ENCODE measurements around the gene SDK1.

SDK1 gene

GRCh38 chr7:3805151-3805550 lies 504.1 kb downstream of the SDK1 start:
- DNase-seq (ENCODE audit: low spot score): no peak
- TF ChIP-seq, protein P1, sequence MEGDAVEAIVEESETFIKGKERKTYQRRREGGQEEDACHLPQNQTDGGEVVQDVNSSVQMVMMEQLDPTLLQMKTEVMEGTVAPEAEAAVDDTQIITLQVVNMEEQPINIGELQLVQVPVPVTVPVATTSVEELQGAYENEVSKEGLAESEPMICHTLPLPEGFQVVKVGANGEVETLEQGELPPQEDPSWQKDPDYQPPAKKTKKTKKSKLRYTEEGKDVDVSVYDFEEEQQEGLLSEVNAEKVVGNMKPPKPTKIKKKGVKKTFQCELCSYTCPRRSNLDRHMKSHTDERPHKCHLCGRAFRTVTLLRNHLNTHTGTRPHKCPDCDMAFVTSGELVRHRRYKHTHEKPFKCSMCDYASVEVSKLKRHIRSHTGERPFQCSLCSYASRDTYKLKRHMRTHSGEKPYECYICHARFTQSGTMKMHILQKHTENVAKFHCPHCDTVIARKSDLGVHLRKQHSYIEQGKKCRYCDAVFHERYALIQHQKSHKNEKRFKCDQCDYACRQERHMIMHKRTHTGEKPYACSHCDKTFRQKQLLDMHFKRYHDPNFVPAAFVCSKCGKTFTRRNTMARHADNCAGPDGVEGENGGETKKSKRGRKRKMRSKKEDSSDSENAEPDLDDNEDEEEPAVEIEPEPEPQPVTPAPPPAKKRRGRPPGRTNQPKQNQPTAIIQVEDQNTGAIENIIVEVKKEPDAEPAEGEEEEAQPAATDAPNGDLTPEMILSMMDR (IDR thresholded peaks at IDR 0.05; ENCODE audit: extremely low read depth, missing control alignments): no peak

DNA sequence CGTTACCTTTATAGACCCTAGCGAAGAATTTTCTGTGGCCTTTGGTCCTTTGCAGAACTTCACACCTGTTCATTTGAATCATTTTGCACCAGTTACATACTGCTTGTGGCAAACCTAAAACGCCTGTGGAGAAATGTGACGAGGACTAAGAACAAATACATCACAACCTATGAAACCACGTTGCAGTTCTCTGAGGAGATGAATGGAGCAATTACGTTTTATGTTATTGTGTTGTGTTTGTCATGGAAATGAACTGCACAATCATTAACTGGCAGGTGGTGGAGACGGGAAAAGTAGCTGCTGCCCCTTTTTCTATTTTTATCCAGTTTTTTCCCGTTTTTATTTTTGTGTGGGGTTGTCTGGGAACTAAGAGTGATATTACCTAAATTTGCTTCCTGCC lies 505.5 kb downstream of the SDK1 start:
- no peak for DNase-seq (ENCODE audit: low spot score)
- TF ChIP-seq, protein P1 (IDR thresholded peaks at IDR 0.05; ENCODE audit: extremely low read depth, missing control alignments): no peak

DNA sequence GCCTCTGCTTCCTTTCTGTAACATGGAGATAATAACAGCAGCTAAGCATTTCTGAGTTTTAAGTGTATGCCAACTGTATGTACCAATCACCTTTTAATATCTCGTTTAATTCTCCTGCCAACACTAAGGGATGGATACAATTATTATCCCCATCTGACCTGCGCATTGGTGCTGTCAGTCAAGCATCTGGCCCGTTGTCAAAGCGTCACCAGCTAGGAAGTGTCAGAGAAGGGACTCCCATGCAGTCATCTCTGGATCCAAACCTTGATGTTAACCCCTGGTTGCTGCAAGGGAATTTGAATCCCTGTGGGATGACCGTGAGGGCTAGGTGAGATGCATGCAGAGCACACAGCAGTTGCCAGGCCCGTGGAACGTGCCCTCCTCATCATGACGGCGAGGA lies 506.8 kb downstream of the SDK1 start:
- DNase-seq (ENCODE audit: low spot score): no peak
- TF ChIP-seq, protein P1 (IDR thresholded peaks at IDR 0.05; ENCODE audit: extremely low read depth, missing control alignments): no peak

DNA sequence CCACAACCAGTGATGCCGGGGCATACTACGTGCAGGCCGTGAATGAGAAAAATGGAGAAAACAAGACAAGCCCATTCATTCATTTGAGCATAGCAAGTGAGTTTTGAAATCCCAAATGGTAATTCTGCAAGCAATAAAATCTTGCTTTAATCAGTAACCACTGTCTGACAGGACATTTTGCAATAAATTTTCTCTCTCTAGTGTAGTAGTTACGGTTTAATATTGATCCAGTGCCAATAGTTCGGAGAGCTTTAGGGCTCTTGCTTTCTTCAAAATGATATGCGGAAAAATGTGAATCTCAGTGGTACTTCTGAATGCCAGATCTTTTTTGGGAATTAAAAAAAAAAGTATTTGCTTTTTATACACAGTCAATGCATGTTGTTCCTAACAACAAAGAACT lies 520.4 kb downstream of the SDK1 start:
- no peak for DNase-seq (ENCODE audit: low spot score)
- TF ChIP-seq, protein P1 (IDR thresholded peaks at IDR 0.05; ENCODE audit: extremely low read depth, missing control alignments): no peak

DNA sequence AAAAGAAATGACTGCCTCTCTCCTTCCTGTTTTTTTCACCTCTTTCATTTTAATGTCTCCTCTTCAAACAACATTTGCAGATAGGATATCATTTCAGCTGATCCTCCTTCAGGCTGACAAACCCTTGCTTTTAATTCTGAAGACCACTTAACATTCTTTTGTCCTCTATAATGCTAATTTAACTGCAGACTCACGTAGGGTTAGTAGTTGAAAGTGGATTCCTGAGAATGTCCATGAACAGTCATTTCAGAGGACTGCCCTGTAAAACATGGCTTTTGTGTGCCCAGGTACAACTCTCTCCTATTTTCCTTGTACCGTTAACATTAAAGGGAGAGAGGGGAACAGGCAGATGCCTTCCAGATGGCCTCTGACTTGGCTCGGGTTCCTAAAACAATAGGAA lies 524.4 kb downstream of the SDK1 start:
- no peak for DNase-seq (ENCODE audit: low spot score)

DNA sequence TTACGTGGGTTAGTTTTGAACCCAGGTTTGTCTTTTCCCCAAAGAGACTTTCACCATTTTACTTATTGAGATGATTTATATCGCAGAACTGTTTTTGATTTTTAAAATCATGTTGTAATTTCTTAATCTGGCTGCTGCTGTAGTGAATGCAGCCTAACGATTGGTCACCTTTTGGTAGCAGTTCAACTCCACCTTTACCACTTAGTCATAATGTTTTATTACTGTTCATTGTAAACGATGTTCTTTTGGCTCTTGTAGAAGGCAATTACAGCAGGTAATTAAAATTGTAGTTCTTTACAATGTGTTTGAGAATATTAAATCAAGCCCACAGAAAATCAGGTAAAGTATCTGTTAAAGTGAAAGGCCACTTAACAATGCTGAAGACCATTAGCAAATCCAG lies 531.1 kb downstream of the SDK1 start:
- TF ChIP-seq, protein P1 (IDR thresholded peaks at IDR 0.05; ENCODE audit: extremely low read depth, missing control alignments): no peak
- DNase-seq (ENCODE audit: low spot score): no peak

More for the DNA sequence above, 524.4 kb downstream of the SDK1 start:
- TF ChIP-seq, protein P1 (IDR thresholded peaks at IDR 0.05; ENCODE audit: extremely low read depth, missing control alignments): no peak

GRCh38 chr7:3835109-3835508 lies 534.1 kb downstream of the SDK1 start:
- no peak for DNase-seq (ENCODE audit: low spot score)
- TF ChIP-seq, protein P1 (IDR thresholded peaks at IDR 0.05; ENCODE audit: extremely low read depth, missing control alignments): no peak

Measured in GM20000 (cell line).